Measurements from ENCODE around the gene NMNAT3.

NMNAT3 gene

GRCh38 chr3:139541532-139542288, 136.1 kb downstream of the NMNAT3 start:
- no peak for DNase-seq (ENCODE audit: low read depth)

GRCh38 chr3:139540651-139541531, 136.9 kb downstream of the NMNAT3 start:
- DNase-seq (ENCODE audit: low read depth): no peak

- DNase-seq (ENCODE audit: low read depth): no peak
Measured at GRCh38 chr3:139538733-139539132, 139.0 kb downstream of the NMNAT3 start.

GRCh38 chr3:139537795-139538621, 139.8 kb downstream of the NMNAT3 start:
- no peak for DNase-seq (ENCODE audit: low read depth)

- DNase-seq (ENCODE audit: low read depth): no peak
Measured at GRCh38 chr3:139537361-139537760, 140.4 kb downstream of the NMNAT3 start.

GRCh38 chr3:139534992-139535879, 142.5 kb downstream of the NMNAT3 start:
- no peak for DNase-seq (ENCODE audit: low read depth)

GRCh38 chr3:139534455-139534812, 143.3 kb downstream of the NMNAT3 start:
- no peak for DNase-seq (ENCODE audit: low read depth)

GRCh38 chr3:139533781-139534454, 143.9 kb downstream of the NMNAT3 start:
- no peak for DNase-seq (ENCODE audit: low read depth)

- DNase-seq (ENCODE audit: low read depth): no peak
Measured at GRCh38 chr3:139532976-139533375, 144.8 kb downstream of the NMNAT3 start.

GRCh38 chr3:139530717-139531116, 147.1 kb downstream of the NMNAT3 start:
- DNase-seq (ENCODE audit: low read depth): no peak

- DNase-seq (ENCODE audit: low read depth): no peak
Measured at GRCh38 chr3:139529662-139530061, 148.1 kb downstream of the NMNAT3 start.

- no peak for DNase-seq (ENCODE audit: low read depth)
Measured at GRCh38 chr3:139528924-139529323, 148.8 kb downstream of the NMNAT3 start.

- no peak for DNase-seq (ENCODE audit: low read depth)
Measured at GRCh38 chr3:139528281-139528680, 149.5 kb downstream of the NMNAT3 start.

- DNase-seq (ENCODE audit: low read depth): no peak
Measured at GRCh38 chr3:139527265-139527664, 150.5 kb downstream of the NMNAT3 start.

- no peak for DNase-seq (ENCODE audit: low read depth)
Measured at GRCh38 chr3:139526146-139526545, 151.6 kb downstream of the NMNAT3 start.

GRCh38 chr3:139524841-139525636, 152.7 kb downstream of the NMNAT3 start:
- DNase-seq (ENCODE audit: low read depth): no peak

- no peak for DNase-seq (ENCODE audit: low read depth)
Measured at GRCh38 chr3:139523718-139524117, 154.1 kb downstream of the NMNAT3 start.

- no peak for DNase-seq (ENCODE audit: low read depth)
Measured at GRCh38 chr3:139523166-139523565, 154.6 kb downstream of the NMNAT3 start.

- no peak for DNase-seq (ENCODE audit: low read depth)
Measured at GRCh38 chr3:139522421-139522820, 155.4 kb downstream of the NMNAT3 start.

- no peak for DNase-seq (ENCODE audit: low read depth)
Measured at GRCh38 chr3:139521816-139522215, 156.0 kb downstream of the NMNAT3 start.
